Stimulated activated naive CD4-positive, alpha-beta T cell (primary cell): ENCODE data around the gene KCNQ1OT1.

Source experiments
- DNase-seq, 6 experiments: peaks; one replicate each; lab custom pipeline; 2025; lab: John Stamatoyannopoulos, UW

The KCNQ1OT1 gene

GRCh38 chr11:2666828-2667570 is 32.8 kb downstream of the KCNQ1OT1 start:
- no peak for DNase-seq

- no peak for DNase-seq
These were observed 33.4 kb downstream of the KCNQ1OT1 start for GRCh38 chr11:2666401-2666741.

GRCh38 chr11:2665526-2666400 is 34.0 kb downstream of the KCNQ1OT1 start:
- no peak for DNase-seq

DNA sequence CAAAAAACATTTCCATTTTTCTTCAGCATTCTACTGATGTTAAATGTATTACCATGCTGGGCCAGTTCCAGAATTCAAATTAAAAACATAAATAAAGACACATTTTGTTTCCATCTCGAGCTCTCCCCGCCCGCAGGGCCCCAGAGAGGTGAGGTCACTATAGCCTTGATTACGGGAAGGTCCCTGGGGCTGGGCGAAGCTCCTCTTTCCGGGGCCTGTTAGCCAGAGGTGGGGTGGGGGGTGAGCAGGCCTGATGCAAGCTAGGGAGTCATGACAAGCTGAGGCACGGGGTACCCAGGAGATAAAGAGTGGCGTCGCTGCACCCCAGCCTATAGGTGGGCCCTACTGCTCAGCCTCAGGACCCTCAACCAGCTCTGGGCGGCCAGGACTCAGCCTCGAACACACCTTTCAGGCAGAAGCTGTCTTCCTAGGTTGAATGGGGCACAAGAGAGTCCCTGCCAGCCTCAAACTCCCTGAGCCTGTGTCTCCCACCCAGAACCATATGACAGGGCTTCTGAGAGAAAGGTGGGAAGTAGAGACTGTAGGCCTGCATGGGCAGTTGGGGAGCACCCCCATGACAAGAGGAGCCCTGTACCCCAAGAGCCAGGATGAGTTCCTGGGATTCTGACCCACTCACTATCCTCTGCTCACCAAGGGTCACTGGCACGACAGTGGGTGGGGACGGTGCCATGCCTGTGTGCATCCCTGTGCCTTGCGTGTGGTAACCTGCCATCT is 34.8 kb downstream of the KCNQ1OT1 start:
- no peak for DNase-seq

GRCh38 chr11:2664376-2664775 is 35.4 kb downstream of the KCNQ1OT1 start:
- no peak for DNase-seq

DNA sequence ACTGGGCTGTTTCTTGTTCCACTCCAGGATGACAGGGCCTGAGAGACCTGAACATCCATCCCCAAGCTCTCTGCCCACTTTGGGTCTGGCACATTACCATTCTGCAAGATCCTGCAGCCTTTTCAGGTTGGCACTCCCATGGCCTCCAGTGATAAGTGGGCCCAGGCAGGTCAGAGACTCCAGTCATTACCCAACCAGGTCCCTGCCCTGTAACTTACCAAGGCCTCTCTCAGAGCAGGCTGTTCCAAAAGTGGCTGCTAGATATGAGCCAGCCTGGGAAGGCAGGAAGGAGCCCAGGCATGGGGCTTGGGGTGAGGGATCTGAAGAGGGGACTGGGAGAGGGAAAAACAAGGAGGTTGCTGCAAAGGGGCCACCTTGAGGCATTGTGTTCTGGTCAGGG is 35.9 kb downstream of the KCNQ1OT1 start:
- no peak for DNase-seq

DNA sequence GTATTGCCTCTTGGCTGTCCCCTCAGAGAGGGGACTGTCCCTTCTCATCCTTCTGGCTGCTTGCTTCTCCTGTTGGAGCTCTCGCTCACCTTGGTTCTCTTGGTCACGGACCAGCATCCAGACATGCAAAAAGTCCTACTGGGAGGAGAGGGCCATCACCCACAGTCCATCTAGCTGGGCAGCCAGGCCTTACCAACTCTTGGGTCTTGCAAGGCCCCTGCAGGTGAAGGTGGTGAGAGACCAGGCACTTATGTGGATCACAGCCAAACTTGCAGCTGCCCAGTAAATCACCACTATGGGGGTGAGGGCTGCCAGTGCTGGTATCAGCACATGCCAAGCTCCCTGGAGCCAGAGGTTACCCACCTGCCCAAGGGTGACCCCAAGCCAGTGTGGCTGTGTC is 36.3 kb downstream of the KCNQ1OT1 start:
- no peak for DNase-seq

- no peak for DNase-seq
These were observed 37.1 kb downstream of the KCNQ1OT1 start for GRCh38 chr11:2662430-2663299.

DNA sequence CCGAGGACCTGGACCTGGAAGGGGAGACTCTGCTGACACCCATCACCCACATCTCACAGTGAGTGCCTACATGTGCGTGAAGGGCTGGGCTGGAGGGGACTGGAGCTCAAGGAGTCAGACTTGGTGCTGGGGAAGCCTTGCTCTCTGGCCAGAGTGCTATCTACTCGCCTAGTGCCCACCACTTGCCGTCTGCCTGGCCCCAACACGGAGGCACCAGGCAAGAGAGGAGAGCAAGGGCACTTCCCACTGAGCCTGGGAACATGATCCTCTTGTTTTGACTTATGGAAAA is 37.8 kb downstream of the KCNQ1OT1 start:
- DNase-seq, result no peak

GRCh38 chr11:2661173-2662023 is 38.4 kb downstream of the KCNQ1OT1 start:
- DNase-seq, result no peak

GRCh38 chr11:2660357-2660939 is 39.3 kb downstream of the KCNQ1OT1 start:
- DNase-seq, result no peak

DNA sequence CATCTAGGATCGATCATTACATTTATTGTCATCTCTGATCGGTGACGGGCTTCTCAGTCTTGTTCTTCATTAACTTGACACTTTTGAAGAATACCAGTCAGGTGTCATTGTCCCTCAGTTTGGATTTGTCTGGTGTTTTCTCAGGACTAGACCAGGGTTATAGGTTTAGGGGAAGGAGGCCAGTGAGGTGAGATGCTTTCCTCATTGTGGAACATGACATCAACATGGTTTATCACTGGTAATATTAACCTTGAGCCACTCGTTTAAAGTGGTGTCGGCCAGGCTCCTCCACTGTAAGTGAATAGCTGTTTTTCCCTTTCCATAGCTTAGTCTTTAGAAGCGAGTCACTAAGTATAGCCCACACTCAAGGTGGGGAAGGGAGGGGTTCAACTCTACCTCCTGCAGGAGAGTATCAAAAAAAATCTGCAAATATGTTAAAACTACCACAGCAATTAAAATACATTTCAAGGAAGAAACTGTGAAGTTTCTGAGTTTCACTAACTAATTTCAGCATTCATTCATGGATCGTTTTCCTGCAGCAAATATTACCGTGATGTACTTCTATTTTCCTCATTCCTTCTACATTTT is 42.0 kb downstream of the KCNQ1OT1 start:
- no peak for DNase-seq

GRCh38 chr11:2656859-2657258 is 42.9 kb downstream of the KCNQ1OT1 start:
- no peak for DNase-seq

DNA sequence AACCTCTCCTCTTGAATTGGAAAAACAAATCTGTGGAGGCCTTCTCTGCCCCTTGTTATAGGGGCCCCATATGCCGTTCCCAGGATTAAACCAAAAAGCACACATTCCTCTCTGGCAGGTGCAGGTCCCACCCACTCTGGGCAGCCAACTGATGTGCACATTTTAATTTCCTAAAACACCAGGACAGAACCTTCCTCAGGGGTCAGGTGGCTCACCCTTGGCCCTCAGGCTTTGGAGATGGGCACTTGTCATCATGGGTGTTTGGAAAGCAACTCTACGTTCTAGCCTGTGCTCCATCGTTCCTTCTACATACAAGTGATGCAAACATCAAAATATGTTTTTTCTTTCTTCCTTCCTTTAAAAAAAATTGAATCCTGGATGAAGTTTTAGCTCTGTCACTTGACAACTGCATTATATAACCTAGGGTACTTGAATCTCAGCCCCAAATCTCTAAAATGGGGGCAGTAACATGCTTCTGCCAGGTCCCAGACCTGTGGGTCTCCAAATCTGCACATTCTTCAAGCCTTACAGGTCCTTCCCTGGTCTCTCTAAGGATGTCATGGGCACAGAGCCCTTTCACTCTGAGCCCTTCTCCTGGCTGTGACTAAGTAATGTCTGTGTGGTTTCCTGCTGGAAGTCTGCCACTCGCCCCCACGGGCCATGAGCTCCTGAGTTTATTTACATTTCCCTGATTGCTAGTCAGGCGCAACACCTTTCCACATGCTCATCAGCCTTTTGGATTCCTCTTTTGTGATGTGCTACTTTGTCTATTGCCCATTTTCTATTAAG is 43.8 kb downstream of the KCNQ1OT1 start:
- DNase-seq, result no peak

DNA sequence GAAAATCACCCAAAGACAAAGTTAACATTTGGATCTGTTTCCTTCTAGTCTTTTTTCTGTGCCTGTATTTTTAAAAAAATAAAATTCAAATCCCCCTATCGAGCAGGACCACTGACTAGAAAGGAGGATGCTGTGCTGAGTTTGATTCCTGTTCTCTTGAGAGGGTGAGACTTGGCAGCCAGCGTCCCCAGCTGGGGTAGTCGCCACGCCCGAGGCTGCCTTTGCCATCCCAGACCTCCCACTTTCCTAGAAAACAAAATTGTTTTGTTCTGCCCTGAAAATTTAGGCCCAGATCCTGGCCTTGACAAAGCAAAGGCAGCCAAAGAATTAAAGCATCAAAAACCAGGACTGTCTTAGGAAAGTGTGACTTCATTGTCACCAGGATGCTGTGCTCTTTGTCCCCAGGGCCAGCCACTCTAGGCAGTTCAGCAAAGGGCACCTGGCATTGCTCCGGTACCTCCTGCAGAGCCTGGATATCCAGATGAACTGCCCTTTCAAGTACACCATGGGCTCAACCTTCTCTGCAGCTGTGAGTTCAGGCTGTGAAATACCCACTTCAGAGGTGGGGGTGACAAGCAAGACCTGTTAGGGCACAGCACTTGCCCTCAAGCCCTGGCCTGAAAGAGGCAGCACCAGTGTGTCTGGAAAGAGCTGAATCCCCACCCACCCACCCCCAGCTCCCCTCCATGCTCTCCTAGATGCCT is 44.6 kb downstream of the KCNQ1OT1 start:
- no peak for DNase-seq

DNA sequence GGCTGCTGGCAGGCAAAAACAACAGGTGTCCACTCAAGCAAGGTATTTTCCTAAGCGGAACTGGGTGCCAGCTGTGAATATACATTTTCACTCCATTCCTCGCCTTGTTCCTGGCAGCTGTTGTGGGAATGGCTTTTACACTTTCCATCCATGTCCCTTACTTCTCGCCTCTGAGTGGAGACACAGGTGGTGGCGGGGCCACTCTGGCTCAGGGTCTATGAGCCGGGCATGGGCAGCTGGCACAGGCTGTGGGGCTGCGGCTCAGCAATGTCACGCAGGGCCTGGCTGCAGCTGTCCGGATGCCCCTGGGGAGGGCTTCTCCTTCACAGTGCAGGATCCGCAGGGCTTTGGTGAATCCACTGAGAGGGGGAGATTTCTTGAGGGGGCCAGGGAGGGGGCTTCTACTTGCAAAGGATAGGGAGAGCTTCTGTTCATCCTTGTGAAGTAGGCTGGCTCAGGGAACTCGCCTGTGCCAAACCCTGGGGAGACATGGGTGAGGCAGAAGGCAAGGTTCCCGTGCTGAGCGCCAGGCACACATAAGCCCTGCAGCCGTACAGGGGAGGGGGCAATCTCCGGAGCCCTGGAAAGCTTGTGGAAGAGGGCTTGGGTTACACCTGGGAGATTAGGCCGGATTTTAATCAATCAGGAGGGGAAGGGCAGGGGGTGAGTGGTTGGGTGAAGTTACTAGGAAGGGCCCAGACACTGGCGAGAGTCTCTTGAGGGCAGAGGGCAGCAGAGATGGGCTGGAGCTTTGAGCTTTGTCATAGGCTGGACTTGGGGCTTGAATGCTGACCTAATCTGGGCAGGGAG is 45.7 kb downstream of the KCNQ1OT1 start:
- no peak for DNase-seq

GRCh38 chr11:2653198-2653551 is 46.6 kb downstream of the KCNQ1OT1 start:
- no peak for DNase-seq
